ENCODE data around the gene UGDH.
A peak's percentile ranks its signal among the peaks of the same experiment; 100 is the strongest.

UGDH gene

GRCh38 chr4:39565878-39566600 lies 38.8 kb upstream of the UGDH start:
- no peak for DNase-seq (ENCODE audit: low read depth)
- TF ChIP-seq CTCF (IDR thresholded peaks at IDR 0.05; ENCODE audit: control insufficient read depth, extremely low read depth, insufficient read depth) = no peak
- no peak overlapping the region for H3K4me3 ChIP-seq (ENCODE audit: low read depth, low read length)

- TF ChIP-seq CTCF (IDR thresholded peaks at IDR 0.05; ENCODE audit: control insufficient read depth, extremely low read depth, insufficient read depth) = no peak
- H3K4me3 ChIP-seq (ENCODE audit: low read depth, low read length) = no peak overlapping the region
- no peak for DNase-seq (ENCODE audit: low read depth)
These were observed 36.2 kb upstream of the UGDH start for GRCh38 chr4:39563346-39563847.

- no peak for DNase-seq (ENCODE audit: low read depth)
- no peak for TF ChIP-seq CTCF (IDR thresholded peaks at IDR 0.05; ENCODE audit: control insufficient read depth, extremely low read depth, insufficient read depth)
- no peak overlapping the region for H3K4me3 ChIP-seq (ENCODE audit: low read depth, low read length)
These were observed 35.6 kb upstream of the UGDH start for GRCh38 chr4:39562792-39563191.

GRCh38 chr4:39559626-39560025 lies 32.4 kb upstream of the UGDH start:
- no peak for TF ChIP-seq CTCF (IDR thresholded peaks at IDR 0.05; ENCODE audit: control insufficient read depth, extremely low read depth, insufficient read depth)
- DNase-seq (ENCODE audit: low read depth) = no peak
- no peak overlapping the region for H3K4me3 ChIP-seq (ENCODE audit: low read depth, low read length)

- DNase-seq (ENCODE audit: low read depth) = no peak
- no peak overlapping the region for H3K4me3 ChIP-seq (ENCODE audit: low read depth, low read length)
- TF ChIP-seq CTCF (IDR thresholded peaks at IDR 0.05; ENCODE audit: control insufficient read depth, extremely low read depth, insufficient read depth) = no peak
These were observed 28.2 kb upstream of the UGDH start for GRCh38 chr4:39555472-39555871.

GRCh38 chr4:39548425-39549067 lies 21.3 kb upstream of the UGDH start:
- peak; percentile 85 for DNase-seq (ENCODE audit: low read depth)
- no peak for TF ChIP-seq CTCF (IDR thresholded peaks at IDR 0.05; ENCODE audit: control insufficient read depth, extremely low read depth, insufficient read depth)
- no peak overlapping the region for H3K4me3 ChIP-seq (ENCODE audit: low read depth, low read length)

Data from LNCaP clone FGC (cell line).